Muscle layer of duodenum (tissue), 2 donors: ENCODE measurements around the gene EIF2B2.
A peak's percentile ranks its signal among the peaks of the same experiment; 100 is the strongest.

ENCODE experiments used
- H3K27ac ChIP-seq: one replicate; pipeline ENCODE4 v1.7.0; 2013; ENCODE audit warnings: mild to moderate bottlenecking, low read length
- H3K27me3 ChIP-seq: one replicate; pipeline ENCODE4 v1.7.0; 2013; ENCODE audit warnings: low read depth, mild to moderate bottlenecking, control low read depth, low read length
- H3K36me3 ChIP-seq, 2 donors: one replicate each; pipeline ENCODE4 v1.7.0; 2013; ENCODE audit warnings: low read length in 2 of 2, control low read depth in 1 of 2, mild to moderate bottlenecking in 1 of 2; ENCODE audit not compliant: insufficient read depth in 2 of 2, control insufficient read depth in 1 of 2
- H3K4me1 ChIP-seq, 2 donors: one replicate each; pipeline ENCODE4 v1.7.0; 2013; ENCODE audit warnings: low read length in 2 of 2, mild to moderate bottlenecking in 2 of 2, control low read depth in 1 of 2, moderate library complexity in 1 of 2; ENCODE audit not compliant: insufficient read depth in 2 of 2, control insufficient read depth in 1 of 2
- H3K4me3 ChIP-seq, 2 donors: one replicate each; pipeline ENCODE4 v1.7.0; 2013; ENCODE audit warnings: low read length in 2 of 2, low read depth in 1 of 2, mild to moderate bottlenecking in 1 of 2
- H3K9me3 ChIP-seq, 2 donors: one replicate each; pipeline ENCODE4 v1.7.0; 2013; ENCODE audit warnings: low read length in 2 of 2, control low read depth in 1 of 2, mild to moderate bottlenecking in 1 of 2; ENCODE audit not compliant: control insufficient read depth in 1 of 2
- donor health status: healthy.

The EIF2B2 gene

DNA sequence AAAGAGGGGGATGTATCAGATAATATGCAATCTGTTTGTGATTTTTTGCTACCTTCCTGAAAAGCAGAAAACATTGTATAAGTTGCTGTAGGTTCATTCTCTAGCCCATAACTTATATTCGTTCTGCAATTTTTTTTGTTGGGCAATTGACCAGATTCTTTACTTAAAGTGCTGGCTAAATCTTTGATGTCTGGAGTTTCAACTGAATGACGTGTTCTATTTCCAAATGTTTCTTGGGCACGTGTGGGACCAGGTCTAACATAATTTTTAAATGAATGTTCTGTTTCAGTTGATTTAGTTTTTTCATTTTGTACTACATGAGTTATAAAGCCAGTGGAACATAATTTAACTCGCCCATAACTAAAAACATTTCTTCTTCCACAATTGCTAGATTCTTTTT lies 44.8 kb downstream of the EIF2B2 start:
- Histone ChIP-seq H3K27ac (no peak overlapping the region), H3K36me3 (peaks cover 0 to 5% of the 10 kb centered on the region in 2 donors), H3K9me3 (no peaks in the 10 kb centered on the region), H3K4me1 (peaks cover 5 to 10% of the 10 kb centered on the region in 2 donors), H3K4me3 (no peak overlapping the region), H3K27me3 (no peaks in the 10 kb centered on the region)

DNA sequence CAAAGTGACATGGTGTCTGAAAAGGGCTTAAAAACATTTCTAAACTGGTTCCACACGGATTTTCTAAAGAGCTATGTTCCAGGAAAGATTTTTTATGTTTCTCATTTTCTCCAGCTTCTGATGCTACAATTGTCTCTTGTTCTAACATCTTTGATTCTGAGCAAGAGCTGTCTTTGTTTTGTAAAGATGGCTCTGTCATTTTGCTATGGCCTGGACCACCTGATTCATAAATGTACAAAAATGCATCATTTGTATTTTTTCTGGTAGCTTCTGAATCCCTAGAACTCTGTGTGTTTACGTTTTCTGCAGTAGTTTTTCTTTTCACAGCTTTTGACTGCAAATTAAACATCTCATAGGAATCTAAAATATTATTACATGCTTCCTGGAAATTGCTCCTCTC lies 45.4 kb downstream of the EIF2B2 start:
- Histone ChIP-seq H3K27me3 (no peaks in the 10 kb centered on the region), H3K36me3 (peaks cover 0 to 4% of the 10 kb centered on the region in 2 donors), H3K4me1 (peaks cover 5 to 10% of the 10 kb centered on the region in 2 donors), H3K27ac (no peak overlapping the region), H3K9me3 (no peaks in the 10 kb centered on the region), H3K4me3 (no peak overlapping the region)

GRCh38 chr14:75049136-75049535 lies 46.4 kb downstream of the EIF2B2 start:
- H3K9me3 ChIP-seq: no peaks in the 10 kb centered on the region
- H3K27me3 ChIP-seq: no peaks in the 10 kb centered on the region
- H3K36me3 ChIP-seq: peaks cover 0 to 4% of the 10 kb centered on the region in 2 donors
- no peak overlapping the region for H3K4me3 ChIP-seq
- H3K4me1 ChIP-seq: peaks cover 5 to 10% of the 10 kb centered on the region in 2 donors
- peak overlapping the region; percentile 28 for H3K27ac ChIP-seq

DNA sequence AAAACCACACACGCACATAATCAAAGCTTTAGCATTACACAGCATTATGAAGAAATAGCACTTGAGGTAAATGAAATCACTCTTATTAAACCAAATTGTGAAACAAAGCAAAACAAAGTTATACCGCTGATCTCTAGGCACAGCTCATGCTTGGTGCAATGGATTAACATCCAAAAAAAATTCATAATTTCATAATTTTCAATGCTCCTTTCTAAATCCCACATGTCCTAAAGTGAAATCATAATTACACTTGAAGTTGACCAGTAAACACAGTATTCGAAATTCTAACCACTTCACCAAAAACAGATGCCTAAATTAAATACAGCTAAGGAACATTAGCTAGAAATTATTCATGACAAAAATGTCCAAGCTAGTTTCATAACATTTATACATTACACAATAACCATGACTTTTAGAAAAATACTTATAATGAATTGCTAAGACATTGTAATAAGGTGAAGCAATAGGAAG lies 47.0 kb downstream of the EIF2B2 start:
- no peaks in the 10 kb centered on the region for H3K27me3 ChIP-seq
- no peak overlapping the region for H3K27ac ChIP-seq
- H3K4me3 ChIP-seq: no peak overlapping the region
- H3K9me3 ChIP-seq: no peaks in the 10 kb centered on the region
- peaks cover 5 to 10% of the 10 kb centered on the region in 2 donors for H3K4me1 ChIP-seq
- H3K36me3 ChIP-seq: peaks cover 0 to 4% of the 10 kb centered on the region in 2 donors

GRCh38 chr14:75050852-75051555 lies 48.3 kb downstream of the EIF2B2 start, which contains the start of gene MLH3:
TSS of gene MLH3 (minus strand) at chr14:75051467. CDS start at chr14:75049655, 1,812 bp downstream.
- peaks cover 5 to 10% of the 10 kb centered on the region in 2 donors for H3K4me1 ChIP-seq
- H3K27ac ChIP-seq: peak within 1 kb of the TSS; percentile 75
- peaks cover 0 to 4% of the 10 kb centered on the region in 2 donors for H3K36me3 ChIP-seq
- H3K27me3 ChIP-seq: no peaks in the 10 kb centered on the region
- H3K4me3 ChIP-seq: peak within 1 kb of the TSS; percentile 59 to 67
- no peaks in the 10 kb centered on the region for H3K9me3 ChIP-seq

DNA sequence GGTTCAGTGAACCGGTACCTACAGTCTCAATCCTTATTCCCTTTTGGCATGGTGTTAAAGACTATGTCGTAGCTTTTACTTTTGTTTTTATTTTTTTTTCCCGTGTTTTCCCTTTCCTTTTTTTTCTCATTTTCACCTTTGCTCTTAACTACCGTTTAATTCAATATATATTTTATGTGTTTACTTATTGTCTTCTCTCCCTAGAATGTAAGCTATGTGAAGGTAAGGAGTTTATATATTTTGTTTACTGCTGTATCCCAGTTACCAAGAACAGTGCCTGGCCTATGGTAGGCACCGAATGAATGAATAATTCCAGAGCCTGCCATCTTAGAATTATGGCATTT lies 48.8 kb downstream of the EIF2B2 start:
- Histone ChIP-seq H3K27me3 (no peaks in the 10 kb centered on the region), H3K4me1 (peaks cover 5 to 10% of the 10 kb centered on the region in 2 donors), H3K4me3 (peak overlapping the region; percentile 59 to 67), H3K36me3 (peaks cover 0 to 4% of the 10 kb centered on the region in 2 donors), H3K9me3 (no peaks in the 10 kb centered on the region), H3K27ac (peak overlapping the region; percentile 75)

- H3K27me3 ChIP-seq: no peaks in the 10 kb centered on the region
- H3K9me3 ChIP-seq: no peaks in the 10 kb centered on the region
- no peak overlapping the region for H3K27ac ChIP-seq
- H3K36me3 ChIP-seq: peaks cover 0 to 4% of the 10 kb centered on the region in 2 donors
- H3K4me3 ChIP-seq: no peak overlapping the region
- H3K4me1 ChIP-seq: peaks cover 4 to 5% of the 10 kb centered on the region in 2 donors
Observed at GRCh38 chr14:75053396-75054291, 50.9 kb downstream of the EIF2B2 start.

GRCh38 chr14:75054421-75054820 lies 51.7 kb downstream of the EIF2B2 start:
- H3K4me3 ChIP-seq: no peak overlapping the region
- H3K9me3 ChIP-seq: no peaks in the 10 kb centered on the region
- H3K27me3 ChIP-seq: no peaks in the 10 kb centered on the region
- no peak overlapping the region for H3K27ac ChIP-seq
- peaks cover 0 to under 1% of the 10 kb centered on the region in 2 donors for H3K36me3 ChIP-seq
- peaks cover 4 to 5% of the 10 kb centered on the region in 2 donors for H3K4me1 ChIP-seq

DNA sequence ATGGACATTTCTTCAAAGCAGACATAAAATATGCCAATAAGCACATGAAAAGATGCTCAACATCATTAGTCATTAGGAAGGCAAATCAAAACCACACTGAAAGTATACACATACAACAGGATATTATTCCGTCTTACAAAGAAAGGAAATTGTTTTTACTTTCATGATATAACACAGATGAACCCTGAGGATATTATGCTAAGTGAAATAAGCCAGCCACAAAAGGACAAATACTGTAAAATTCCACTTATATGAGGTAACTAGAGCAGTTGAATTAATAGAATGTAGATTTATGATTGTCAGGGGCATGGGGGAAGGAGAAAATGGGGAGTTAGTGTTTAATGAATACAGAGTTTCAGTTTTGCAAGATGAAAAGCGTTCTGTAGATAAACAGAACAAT lies 56.9 kb downstream of the EIF2B2 start:
- Histone ChIP-seq H3K9me3 (no peaks in the 10 kb centered on the region), H3K4me1 (peaks cover 0 to 9% of the 10 kb centered on the region in 2 donors), H3K27ac (no peak overlapping the region), H3K4me3 (no peak overlapping the region), H3K27me3 (no peaks in the 10 kb centered on the region), H3K36me3 (no peaks in the 10 kb centered on the region)

DNA sequence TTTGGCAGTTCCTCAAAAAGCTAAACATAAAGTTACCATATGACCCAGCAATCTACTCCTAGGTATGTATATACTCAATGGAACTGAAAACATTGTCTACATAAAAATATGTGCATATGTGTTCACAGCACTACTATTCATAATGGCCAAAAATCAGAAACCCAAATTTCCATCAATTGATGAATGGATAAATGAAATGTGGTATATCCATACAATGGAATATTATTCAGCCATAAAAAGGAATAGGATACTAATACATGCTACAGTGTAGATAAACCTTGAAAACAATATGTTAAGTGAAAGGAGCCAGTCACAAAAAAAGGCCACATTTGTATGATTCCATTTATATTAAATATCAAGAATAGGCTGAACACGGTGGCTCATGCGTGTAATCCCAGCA lies 57.7 kb downstream of the EIF2B2 start:
- H3K27ac ChIP-seq: no peak overlapping the region
- H3K36me3 ChIP-seq: no peaks in the 10 kb centered on the region
- peaks cover 0 to 9% of the 10 kb centered on the region in 2 donors for H3K4me1 ChIP-seq
- H3K4me3 ChIP-seq: no peak overlapping the region
- no peaks in the 10 kb centered on the region for H3K27me3 ChIP-seq
- H3K9me3 ChIP-seq: no peaks in the 10 kb centered on the region
